OCI-LY1 (cell line): ENCODE measurements around the gene FUT9.

ENCODE experiments used
- CTCF ChIP-seq: fragments of 200-600 bp; sonication (generic), shearing (Covaris generic); IDR thresholded peaks from 2 replicates; pipeline ENCODE4 v1.5.1; 2017; ENCODE audit warnings: mild to moderate bottlenecking, antibody characterized with exemption, low read length, moderate library complexity, mixed read lengths
- EZH2 ChIP-seq: fragments of 200-600 bp; sonication (generic), shearing (Covaris generic); IDR thresholded peaks from 2 replicates; pipeline ENCODE4 v1.8.0; 2017; ENCODE audit warnings: borderline replicate concordance, mixed run types, mild to moderate bottlenecking, antibody characterized with exemption, low read length, moderate library complexity, mixed read lengths

GRCh38 chr6:96212066-96212465, 196.3 kb downstream of the FUT9 start:
- TF ChIP-seq CTCF (no peak), EZH2 (no peak)
